ENCODE measurements around the gene LIPC.

LIPC gene

DNA sequence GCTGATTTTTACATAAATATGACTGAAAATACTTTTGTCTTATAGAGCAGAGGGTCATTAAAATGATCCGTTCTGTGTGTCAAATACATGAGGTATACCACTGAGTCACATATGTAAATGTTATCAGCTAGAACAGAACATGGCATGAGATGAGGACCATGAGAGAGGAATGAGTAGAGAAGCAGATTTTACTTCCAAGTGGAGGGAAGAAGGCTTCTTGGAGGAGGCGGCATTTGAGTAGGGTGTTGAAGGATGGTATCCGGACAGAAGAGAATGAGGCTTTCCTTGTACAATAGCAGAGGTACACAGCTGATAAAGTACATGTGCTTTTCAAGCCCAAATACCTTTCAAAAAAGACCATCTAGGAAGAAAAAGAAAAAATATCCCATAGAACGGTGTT is 4.8 kb downstream of the LIPC start:
- no peak for DNase-seq (ENCODE audit: low read depth)

DNA sequence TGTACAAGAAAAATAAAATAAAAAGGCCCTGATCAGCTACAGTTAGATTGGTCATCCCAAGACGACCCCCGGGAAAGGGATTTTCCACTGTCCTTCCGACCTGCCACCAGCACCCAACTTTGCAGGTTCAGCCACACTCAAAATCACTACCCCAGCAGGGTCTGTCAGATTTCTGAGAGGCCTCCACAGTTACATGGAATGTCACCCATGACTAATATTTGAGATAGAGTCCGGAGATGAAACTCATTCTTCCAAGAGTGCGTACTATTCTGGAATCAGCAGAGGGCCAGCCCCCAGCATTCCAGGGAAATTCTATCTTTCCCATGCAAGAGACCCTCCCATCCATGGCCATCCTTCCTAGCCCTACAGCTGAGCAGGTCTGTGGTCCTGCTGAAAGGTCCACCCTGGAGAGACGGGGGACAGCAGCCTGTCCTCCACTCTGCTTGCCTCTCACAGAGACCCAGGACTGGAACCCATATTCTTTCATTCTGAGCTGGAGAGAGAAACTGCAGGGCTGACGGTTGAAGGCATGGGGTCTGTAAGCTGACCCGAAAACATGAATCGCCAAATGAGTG is 5.8 kb downstream of the LIPC start:
- no peak for DNase-seq (ENCODE audit: low read depth)

DNA sequence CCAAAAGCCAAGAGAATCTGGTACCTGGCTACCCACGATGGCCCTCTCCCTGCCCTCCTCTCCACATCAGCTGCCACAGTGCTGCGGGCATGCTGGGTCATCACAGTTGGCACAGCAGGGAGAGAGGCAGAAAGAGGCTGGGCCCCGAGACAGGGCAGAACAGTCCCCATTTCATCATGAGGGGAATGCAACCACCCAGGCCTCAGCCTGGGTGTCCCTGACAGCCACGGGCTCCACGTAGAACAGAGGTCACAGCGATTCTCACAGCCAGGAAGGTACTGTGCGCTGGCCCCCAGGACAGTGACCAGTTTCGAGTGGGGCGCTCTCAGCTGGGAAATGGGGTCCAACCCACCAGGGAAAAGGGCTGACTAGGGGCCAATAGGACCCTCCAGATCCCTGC is 6.3 kb downstream of the LIPC start:
- DNase-seq (ENCODE audit: low read depth) = no peak

DNA sequence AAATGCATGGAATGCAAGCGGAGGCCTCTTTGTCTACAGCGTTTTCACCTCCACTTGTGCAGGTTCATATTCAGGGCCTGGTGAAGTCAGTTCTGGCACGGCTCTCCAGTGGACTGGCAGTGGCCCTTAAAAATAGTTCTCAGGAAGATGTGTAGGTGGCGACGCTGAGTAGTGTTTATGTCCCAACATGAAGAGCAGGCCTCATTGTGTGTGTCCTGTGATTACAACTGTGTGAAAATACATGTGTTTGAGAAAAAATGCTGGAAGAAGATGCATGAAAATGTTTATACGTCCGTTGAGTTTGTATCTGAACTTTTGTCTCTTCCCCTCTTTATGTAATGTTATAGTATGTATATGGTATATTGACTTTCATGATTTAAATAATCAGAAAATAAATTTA is 7.2 kb downstream of the LIPC start:
- no peak for DNase-seq (ENCODE audit: low read depth)

DNA sequence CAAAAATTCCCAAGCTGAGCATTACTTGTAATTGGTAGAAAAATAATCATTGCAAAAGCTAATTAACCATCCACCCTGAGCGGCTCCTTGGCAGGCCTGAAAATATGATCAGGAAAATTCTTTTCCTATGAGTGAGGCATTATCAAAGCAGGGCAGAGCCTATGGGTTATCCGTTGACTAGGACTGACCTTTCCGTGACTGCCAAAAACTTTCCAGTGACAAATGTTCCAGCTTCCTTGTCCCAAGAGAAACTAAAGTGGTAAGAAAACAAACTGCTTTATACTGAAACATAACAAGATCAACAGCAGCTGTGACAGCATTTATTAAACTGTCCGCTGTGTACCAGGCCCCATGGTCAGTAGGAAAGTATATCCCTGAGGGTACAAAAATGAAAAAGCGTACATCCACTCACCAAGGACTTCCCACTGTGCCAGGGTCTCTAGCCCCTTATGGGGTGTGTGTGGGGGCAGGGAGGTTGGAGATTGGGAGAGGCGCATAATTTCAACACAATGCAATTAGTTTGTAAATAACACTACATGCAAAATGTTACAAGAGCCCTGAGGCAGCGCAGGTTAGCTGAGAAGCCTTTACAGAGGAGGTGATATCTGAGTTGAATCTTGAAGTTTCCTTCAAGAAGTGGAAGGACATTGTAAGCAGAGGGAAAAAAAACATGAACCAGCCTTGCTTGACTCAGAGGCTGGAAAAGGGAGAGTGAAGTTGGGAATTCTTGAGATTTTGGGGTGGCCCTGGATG is 8.5 kb downstream of the LIPC start:
- no peak for DNase-seq (ENCODE audit: low read depth)

DNA sequence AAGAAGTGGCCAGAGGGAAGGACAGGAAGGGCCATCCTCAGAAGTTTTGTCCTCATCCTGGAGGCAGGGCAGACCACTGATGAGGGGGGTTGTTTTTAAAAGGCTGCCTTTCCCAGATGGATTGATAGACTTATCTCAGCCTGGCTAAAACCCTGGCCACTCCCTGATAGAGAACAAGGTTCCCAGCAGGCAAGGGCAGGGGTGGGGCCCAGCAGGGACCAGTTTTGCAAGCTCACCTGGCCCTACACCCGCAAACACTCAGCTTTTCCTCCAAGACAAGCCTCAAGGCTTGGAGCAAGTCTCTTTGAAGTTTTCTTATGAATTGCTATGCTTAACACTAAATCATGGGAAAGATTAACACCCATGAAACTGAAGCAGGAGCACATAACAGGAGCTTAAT is 9.1 kb downstream of the LIPC start:
- no peak for DNase-seq (ENCODE audit: low read depth)

DNA sequence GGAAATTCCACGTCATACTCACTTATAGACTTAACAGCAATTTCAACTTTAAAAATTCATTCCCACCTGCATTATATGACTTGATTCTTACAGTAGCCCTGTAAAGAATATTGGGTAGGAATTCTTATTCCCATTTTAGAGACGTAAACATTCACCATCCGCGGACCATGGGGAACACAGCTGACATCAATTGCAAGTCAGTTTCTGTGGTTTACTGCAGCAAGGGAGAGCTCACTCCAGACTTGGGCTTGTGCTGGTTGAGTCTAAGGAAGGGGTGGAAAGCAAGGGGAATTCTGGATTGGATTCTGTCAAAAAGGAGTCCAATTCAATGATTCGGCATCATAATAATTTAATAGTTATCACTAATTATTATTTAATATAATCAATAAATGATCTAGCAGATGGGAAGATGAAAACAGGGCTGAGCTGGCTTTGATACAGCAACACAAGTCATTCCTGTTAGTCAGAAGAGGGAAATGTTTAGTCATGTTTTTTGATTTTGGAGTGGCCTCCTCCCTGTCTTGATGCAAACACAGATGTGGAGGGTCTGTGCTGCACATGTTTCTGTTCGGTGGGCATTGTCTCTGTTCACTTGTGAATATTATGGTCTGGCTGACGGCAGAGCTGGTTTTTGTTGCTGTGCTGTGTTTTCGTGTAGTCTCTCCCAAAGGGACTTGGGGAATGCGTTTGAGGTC is 9.7 kb downstream of the LIPC start:
- DNase-seq (ENCODE audit: low read depth) = no peak

DNA sequence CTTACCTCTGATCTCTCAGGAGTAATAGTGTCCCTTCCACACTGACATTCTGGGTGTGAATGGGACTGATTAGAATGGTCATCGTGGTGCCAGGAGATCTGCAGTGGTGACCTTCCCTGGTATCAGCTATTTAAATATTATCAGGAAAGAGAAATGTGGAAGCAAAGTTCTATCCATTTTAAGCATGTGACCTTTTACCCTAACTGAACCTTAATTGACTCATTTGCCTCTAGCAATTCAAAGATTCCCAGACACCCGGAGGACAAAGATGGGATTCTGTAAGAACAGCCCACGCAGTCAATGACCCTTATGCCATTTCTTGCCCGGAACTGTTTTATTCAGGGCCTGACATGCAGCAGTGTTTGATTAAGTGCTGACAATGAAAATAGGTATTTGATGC is 10.3 kb downstream of the LIPC start:
- no peak for DNase-seq (ENCODE audit: low read depth)

DNA sequence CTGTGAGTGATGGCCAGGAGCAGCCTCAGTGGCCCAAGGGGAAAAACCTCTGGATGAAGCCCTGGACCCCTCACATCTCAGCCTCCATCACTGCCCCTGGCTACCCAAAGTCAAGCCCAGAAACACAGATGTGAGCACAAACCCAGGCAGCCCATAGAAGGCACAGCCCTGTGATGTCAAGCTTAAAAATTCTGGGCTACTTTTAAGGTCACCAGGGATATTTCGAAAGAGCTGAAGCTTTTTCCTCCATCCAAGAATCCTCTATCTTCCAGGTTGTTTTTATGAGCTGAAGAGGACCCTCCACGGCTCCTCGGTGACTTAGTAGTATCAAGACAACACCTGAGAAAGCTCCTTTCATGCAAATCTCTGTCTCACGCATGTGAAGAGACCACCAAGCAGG is 11.5 kb downstream of the LIPC start:
- no peak for DNase-seq (ENCODE audit: low read depth)

DNA sequence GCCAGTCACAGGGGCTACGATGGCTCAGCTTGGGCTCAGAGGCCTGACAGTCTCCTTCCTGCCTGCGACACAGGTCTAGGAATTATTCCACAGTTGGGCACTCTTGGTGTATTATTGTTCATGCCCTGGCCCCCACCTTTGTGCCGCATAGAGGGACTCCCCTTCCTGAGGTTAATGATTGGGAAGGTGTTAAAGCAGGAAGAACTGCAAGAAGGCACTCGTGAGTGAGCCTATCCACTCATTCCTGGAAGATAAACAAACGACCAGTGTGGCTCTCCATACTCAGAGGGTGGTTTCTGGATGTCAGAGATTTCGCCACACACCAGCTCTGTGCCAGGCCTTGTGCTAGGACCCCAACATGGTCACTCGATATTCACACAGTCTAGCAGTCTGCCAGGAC is 12.3 kb downstream of the LIPC start:
- DNase-seq (ENCODE audit: low read depth) = no peak

DNA sequence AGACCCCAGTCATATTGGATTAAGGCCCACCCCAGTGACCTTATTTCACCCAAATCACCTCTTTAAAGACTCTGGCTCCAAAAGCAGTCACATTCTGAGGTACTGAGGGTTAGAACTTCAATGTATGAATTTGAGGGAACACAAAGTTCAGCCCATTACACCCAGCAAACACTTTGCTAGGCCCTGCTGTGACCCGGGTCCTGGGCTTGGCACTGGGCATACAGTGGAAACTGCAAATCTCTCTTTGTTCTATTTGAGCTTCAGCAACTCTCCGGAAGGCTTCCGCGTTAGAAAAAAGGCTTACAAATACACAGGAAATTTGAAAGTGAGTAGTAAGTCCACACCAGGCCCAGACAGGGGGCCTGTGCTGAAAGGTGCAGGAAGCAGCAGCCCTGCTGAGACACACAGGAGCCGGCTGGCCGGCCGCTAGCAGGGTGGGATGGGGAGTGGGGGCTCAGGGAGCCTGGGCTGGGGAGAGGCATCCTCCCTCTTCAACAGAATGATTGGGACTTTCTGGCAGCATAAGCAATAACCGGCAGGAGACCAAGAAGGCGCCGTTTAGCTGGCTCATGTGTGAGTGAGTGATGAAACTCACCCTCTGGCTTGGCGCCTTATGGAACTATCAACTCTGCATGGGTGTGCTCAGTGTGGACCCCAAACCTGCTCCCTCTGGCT is 13.0 kb downstream of the LIPC start:
- DNase-seq (ENCODE audit: low read depth) = no peak

DNA sequence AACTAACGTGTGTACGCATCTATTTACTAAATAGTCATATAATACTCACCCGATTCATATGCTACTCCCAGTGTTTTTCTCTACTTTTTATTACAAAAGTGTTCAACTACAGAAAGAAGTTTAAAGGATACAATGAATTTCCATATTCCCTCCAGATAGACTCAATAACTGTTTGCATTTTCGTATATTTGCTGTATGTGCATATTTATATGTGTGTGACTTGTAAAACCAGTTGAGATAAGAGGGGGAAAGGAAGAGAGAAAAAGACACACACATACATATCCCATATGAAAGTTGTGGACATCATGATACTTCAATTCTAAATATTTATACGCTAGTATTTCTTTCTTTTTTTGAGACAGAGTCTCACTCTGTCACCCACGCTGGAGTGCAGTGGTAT is 14.1 kb downstream of the LIPC start:
- DNase-seq (ENCODE audit: low read depth) = no peak

DNA sequence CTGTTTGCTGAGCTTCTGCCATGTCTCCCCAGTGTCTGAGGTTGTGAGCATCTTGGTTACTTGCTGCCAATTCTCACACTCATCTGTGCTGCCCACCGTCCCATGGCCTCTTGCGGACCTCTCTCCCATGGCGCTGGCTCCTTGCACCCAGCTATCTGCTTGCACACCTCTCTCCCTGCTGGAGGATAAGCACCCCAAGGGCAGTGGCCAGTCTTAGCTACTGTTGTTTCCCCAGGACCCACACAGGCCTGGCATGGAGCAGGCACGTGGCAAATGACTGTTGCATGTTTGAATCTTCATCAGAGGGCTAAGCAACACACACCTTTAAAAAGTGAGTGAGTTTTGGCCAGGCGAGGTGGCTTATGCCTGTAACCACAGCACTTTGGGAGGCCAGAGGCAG is 14.7 kb downstream of the LIPC start:
- no peak for DNase-seq (ENCODE audit: low read depth)

DNA sequence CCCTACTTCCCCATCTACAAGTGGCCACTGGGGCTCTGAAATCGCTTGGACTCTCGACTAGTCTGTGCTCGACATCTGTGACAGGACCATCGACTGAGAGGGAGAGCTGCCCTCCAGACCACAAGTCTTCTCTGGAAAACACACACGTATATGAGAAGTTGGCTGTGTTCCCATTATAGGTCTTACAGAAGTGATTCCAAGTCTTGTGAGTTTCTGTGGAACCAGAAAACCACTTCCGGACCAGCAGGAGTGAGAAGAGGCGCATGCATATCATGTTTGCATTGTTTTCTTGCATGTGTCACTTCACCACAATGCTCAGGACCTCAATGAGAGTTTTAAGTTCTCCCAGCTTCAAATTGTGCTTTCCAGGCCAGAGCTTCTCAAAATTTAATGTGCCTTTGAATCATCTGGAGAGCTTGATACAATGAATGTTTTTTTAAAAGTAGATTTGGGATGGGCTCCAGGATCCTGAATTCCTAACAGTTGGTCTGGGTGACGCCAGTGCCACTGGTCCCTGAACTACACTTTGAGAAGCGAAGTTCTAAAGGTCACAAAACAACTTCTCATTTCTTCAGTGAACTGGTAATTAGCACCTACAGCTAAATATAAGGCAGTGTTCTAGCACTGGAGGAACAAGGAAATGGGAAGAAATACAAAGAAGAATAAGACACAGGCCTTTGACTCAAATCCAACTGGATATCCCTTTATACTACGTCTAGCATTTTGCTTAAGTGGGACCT is 15.7 kb downstream of the LIPC start:
- no peak for DNase-seq (ENCODE audit: low read depth)

DNA sequence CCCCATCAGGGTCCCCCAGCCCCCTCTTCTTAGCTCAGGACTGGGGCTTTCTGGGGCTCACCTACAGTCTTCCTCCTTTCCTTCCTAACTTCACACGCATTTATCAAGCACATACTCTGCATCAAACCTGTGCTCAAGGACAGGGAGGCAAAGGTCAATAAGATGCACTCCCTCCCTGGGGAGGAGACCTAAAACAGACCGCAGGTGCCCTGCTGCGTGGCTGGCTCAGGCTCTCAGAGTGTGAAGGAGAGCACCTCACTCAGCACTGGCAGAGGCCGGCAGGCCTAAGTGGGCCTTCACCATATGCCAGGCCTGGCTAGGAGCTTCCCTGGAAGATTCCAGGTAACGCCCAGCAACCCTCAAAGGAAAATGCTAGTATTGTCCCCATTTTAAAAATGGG is 16.5 kb downstream of the LIPC start:
- DNase-seq (ENCODE audit: low read depth) = no peak

DNA sequence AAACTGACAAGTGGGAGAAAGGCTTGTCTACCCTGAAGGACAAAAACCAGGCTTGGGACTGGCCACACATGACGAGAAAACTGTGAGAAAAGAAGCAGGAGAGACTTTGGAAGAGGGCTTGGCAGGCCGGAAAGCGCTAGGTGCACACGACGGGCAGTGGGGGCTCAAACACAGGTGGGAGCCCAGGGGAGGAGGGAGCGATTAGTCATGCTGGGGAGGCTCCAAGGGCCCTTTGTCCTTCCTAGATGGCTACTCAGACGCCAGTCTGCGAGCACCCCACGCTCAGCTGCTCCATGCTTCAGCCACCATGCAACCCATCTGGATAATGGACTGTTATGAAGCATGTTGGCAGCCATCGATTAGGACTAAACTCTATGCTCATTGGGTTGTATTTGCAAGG is 17.1 kb downstream of the LIPC start:
- no peak for DNase-seq (ENCODE audit: low read depth)

DNA sequence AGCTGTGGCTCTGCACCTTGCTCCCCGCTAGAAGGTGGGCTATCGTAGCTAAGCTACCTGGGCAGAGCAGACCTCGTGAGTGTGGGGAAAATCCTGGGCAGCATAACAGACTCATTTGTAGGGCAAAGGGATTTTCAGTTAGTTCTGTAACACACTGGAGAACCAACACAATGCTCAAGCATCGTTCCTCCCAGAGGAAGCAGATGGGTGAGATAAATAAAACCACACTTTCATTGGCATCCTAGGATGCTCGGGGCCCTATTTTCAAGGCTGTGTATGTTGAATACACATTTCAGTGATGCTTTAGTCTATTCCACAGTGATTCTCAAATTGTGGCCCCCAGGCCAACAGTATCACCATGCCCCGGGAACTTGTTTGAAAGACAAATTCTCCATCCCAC is 20.0 kb downstream of the LIPC start:
- no peak for DNase-seq (ENCODE audit: low read depth)

DNA sequence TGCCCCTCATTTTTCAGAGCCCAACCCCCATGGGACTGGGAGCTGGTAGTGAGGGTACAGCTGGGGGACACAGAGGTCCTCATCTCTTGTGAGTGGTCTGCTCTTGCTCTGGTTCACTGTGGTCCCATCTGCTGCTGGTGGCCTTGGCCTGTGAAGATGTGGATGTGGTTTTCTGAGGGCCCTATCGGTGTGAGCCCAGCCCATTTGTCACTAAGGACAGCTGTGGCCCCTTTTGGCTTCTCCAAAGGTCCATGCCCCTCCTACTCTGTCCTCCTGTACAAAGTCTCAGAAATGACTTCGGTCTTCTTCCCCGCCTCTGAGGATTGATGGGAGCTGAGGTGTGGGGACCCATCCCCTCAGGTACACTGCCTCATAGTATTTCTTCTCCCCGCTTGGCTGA is 21.0 kb downstream of the LIPC start:
- DNase-seq (ENCODE audit: low read depth) = no peak

DNA sequence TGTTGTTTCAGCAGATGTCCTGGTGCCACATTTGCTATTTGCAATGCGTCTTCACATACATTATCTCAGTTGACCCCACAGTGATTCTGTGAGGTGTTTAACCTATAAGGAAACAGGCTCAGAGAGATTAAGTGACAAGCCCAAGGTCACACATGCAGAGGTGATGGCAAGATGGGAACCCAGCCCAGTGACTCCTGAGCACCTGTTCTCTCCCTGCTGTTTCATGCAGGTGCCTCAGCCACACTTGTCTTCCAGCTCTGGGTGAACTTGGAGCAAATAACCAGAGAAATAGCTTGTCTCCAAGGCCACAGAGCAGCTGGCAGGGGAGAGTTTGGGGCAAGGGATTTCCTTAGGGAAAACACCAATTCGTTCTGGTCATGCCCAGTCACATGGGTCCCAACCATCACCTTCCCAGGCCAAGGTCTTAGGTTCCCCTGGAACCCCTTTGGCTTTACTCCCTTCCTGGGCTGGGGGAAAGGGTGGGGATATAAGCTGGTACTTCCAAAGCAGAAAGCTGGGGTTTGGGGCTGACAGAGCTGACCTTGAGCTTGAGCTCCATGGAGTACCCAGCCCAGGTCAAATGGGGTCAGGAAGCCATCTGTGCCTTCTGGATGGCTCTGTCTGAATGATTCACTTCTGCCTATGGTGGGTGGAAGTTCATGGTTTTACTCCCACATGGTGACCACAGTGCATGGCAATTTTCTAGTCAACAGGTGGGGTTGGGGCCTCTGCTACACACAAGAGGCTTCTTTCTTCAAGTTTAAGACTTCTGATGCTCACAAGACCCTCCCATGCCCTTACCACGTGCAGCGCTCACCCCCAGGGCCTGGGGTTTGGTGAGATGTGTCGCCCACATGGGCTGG is 22.4 kb downstream of the LIPC start:
- DNase-seq (ENCODE audit: low read depth) = no peak

DNA sequence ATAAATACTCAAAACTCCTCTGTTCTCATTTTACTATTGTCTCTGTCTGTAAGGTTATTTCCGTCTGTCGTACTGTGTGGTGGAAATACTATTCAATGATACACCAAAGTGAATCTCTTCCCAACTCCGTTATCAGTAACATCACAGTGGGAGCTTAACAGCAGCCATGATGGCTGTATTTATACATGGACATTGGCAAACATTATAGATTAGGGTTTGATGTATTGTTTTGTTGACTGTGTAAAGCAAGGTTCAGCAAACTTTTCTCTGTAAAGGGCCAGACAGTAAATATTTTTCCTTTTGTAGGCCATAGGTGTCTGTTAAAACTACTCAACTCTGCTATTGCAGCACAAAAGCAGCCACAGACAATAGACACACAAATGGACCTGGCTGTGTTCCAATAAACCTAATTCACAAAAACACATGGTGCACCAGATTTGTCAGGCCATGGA is 23.2 kb downstream of the LIPC start:
- DNase-seq (ENCODE audit: low read depth) = no peak

DNA sequence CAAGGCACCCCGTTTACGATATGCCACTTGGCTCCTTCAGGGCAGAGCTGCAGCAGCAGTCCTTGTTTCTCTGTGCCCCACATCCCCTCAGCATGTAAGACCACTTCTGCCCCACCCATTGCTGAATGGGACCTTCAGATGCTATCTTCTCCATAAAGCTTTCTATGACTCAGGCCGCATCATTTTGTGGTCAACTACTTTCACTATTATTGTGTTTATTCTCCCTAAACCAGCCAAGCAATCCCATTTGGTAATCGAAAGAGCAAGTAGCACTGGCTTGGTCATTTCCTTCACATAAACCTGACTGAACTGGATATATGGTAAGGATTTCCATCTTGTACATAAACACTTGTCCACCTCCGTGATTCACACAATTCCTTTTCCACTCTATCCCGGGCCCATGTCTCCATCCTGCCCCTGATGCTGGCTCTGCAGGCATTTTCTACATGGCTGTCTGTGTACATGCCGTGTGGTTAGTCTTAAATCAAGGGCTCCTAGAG is 25.7 kb downstream of the LIPC start:
- DNase-seq (ENCODE audit: low read depth) = no peak
